ENCODE measurements around the gene LEKR1. TPM values are rescaled to one million over a fixed set of nuclear protein-coding genes. Genes with fewer than 3 reads are reported as not detected.
"Not testable (repeated sequence)": the region's sequence is repeated elsewhere in the genome, so short reads cannot be mapped to it uniquely, and the experiment has no call there.

LEKR1 gene
- total RNA-seq, 4 donors from 2014 or later, result 1.7 TPM; not detected in 3

DNA sequence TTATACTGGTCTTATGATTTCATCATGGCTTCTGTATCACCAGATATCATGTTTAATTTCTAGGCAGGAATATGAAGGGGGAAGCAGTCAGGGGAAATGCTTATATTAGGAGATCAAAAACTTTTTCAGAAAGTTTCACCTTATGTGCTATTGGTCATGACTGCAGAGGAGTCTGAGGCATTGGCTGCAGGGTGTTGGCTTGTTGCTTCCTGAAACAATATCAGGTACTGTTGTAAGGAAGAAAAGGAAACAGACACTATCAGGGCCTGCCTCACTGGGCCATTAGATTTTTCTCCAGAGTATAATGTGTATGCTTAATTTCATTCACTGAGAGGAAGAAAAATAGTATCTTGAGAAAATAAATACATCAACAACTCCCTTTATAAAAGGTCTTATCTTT lies 34.7 kb downstream of the LEKR1 start:
- TF ChIP-seq CTCF (IDR thresholded peaks at IDR 0.05), result no peak
- no peak for ATAC-seq (ENCODE audit: low FRiP score)
- no peak for DNase-seq (ENCODE audit: low spot score)

DNA sequence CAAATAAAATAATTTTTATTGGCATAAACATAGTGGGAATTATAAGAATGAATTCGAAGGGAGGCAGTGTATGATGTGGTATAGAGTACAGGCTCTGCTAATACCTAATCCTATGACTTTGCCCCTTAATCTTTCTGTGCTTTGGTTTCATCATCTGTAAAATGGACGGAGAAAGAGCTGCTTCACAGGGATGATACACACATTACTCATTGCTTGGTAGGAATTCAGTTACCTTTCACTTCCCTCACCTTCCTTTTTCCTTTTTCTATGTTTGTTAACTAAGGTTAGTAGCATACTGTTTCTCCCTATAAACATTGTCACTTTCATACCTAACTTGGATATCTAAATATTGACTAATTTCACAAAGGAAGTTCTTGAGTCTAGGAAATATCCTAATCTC lies 36.2 kb downstream of the LEKR1 start:
- no peak for ATAC-seq (ENCODE audit: low FRiP score)
- DNase-seq (ENCODE audit: low spot score), result no peak
- TF ChIP-seq CTCF (IDR thresholded peaks at IDR 0.05), result no peak

GRCh38 chr3:156865732-156866131 lies 39.6 kb downstream of the LEKR1 start:
- no peak for TF ChIP-seq CTCF (IDR thresholded peaks at IDR 0.05)
- DNase-seq (ENCODE audit: low spot score) (no peak), ATAC-seq (ENCODE audit: low FRiP score) (no peak)

GRCh38 chr3:156867174-156867573 lies 41.0 kb downstream of the LEKR1 start:
- ATAC-seq (ENCODE audit: low FRiP score), result no peak
- no peak for TF ChIP-seq CTCF (IDR thresholded peaks at IDR 0.05)

DNA sequence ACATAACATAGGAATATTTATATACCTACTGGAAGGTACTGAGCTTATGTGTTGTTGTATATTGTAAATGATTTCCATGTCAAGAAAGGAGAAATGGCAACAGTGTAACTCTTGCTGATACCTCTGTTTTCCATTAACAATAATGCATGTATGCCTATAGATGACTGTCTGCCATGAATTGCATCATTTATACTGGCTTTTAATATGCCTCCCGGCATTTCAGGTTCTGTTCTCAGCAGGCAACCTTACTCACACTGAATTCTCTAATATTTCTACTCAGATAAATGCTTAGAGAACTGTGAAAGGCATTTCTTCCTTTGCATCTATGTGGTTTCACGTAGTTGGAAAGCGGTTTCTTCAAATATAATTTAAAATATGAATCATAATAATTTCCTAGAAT lies 41.8 kb downstream of the LEKR1 start:
- no peak for DNase-seq (ENCODE audit: low spot score)
- TF ChIP-seq CTCF (IDR thresholded peaks at IDR 0.05), result no peak
- ATAC-seq (ENCODE audit: low FRiP score), result no peak

More at GRCh38 chr3:156867174-156867573, 41.0 kb downstream of the LEKR1 start:
- no peak for DNase-seq (ENCODE audit: low spot score)

DNA sequence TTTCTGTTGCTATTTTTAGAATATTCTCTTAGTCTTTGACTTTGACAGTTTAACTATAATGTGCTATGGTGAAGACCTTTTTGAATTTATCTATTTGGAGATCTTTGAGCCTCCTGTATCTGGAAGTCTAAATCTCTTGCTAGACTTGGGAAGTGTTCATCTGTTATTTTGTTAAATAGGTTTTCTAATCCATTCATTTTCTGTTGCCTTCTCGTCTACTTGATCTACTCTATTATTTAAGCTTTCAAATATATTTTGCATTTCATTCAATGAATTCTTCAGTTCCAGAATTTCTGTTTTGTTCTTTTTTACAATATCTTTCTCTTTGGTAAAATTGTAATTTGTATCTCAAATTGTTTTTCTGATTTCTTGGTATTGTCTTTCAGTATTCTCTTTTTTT lies 47.8 kb downstream of the LEKR1 start:
- ATAC-seq (ENCODE audit: low FRiP score) (no peak), DNase-seq (ENCODE audit: low spot score) (no peak)
- TF ChIP-seq CTCF (IDR thresholded peaks at IDR 0.05), result no peak

DNA sequence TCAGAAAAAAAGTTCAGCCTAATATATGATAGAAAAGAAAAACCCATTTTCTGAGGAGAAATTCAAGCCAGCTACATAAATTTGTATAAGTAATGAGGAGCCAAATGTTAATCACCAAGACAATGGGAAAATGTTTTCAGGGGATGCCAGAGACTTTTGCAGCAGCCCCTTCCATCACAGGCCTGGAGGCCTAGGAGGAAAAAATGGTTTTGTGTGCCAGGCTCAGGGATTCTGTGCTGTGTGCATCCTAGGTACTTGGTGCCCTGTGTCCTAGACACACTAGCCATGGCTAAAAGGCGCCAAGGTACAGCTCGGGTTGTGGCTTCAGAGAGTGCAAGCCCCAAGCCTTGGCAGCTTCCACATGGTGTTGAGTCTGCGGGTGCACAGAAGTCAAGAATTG lies 53.3 kb downstream of the LEKR1 start:
- not testable (repeated sequence) for DNase-seq (ENCODE audit: low spot score); ATAC-seq (ENCODE audit: low FRiP score)

GRCh38 chr3:156885761-156886160 lies 59.6 kb downstream of the LEKR1 start:
- no peak for TF ChIP-seq CTCF (IDR thresholded peaks at IDR 0.05)
- ATAC-seq (ENCODE audit: low FRiP score), result no peak

More at GRCh38 chr3:156885761-156886160, 59.6 kb downstream of the LEKR1 start:
- no peak for DNase-seq (ENCODE audit: low spot score)
